GM23248 (cell line): ENCODE data around the gene HSPA12A. TPM values are rescaled to one million over a fixed set of nuclear protein-coding genes. Genes with fewer than 3 reads are reported as not detected.

ENCODE experiments used
- DNase-seq: peaks from one replicate; pipeline ENCODE4 v3.0.0-alpha.2; 2015
- H2AFZ ChIP-seq: fragments of 200-600 bp; sonication (generic); 2 replicates; pipeline ENCODE4 v1.6.1; 2016; ENCODE audit warnings: antibody characterized with exemption
- H3F3A ChIP-seq: fragments of 200-600 bp; sonication (generic); 2 replicates; pipeline ENCODE4 v1.6.1; 2016; ENCODE audit warnings: mild to moderate bottlenecking, antibody characterized with exemption, mixed run types; ENCODE audit not compliant: insufficient read depth
- H3K27ac ChIP-seq: fragments of 200-600 bp; sonication (generic); 2 replicates; pipeline ENCODE4 v1.5.1; 2016; ENCODE audit warnings: mild to moderate bottlenecking
- H3K27me3 ChIP-seq: fragments of 200-600 bp; sonication (generic); replicated peaks from 2 replicates; pipeline ENCODE4 v1.6.1; 2016; ENCODE audit warnings: mild to moderate bottlenecking; ENCODE audit not compliant: insufficient read depth
- H3K36me3 ChIP-seq: fragments of 200-600 bp; sonication (generic); 2 replicates; pipeline ENCODE4 v1.6.1; 2016; ENCODE audit warnings: low read depth, mild to moderate bottlenecking
- H3K4me1 ChIP-seq: fragments of 200-600 bp; sonication (generic); 2 replicates; pipeline ENCODE4 v1.6.1; 2016; ENCODE audit warnings: mild to moderate bottlenecking; ENCODE audit not compliant: insufficient read depth
- H3K4me2 ChIP-seq: fragments of 200-600 bp; sonication (generic); one replicate; pipeline ENCODE4 v1.6.1; 2016; ENCODE audit warnings: mild to moderate bottlenecking; ENCODE audit not compliant: unreplicated experiment
- H3K4me3 ChIP-seq: fragments of 200-600 bp; sonication (generic); 2 replicates; pipeline ENCODE4 v1.5.1; 2016; ENCODE audit warnings: mild to moderate bottlenecking
- H3K79me2 ChIP-seq: fragments of 200-600 bp; sonication (generic); 2 replicates; pipeline ENCODE4 v1.6.1; 2016; ENCODE audit warnings: mild to moderate bottlenecking; ENCODE audit not compliant: insufficient read depth
- H3K9ac ChIP-seq: fragments of 200-600 bp; sonication (generic); 2 replicates; pipeline ENCODE4 v1.6.1; 2016; ENCODE audit warnings: mild to moderate bottlenecking
- H3K9me2 ChIP-seq: fragments of 200-600 bp; sonication (generic); 2 replicates; pipeline ENCODE4 v1.6.1; 2016; ENCODE audit warnings: mixed run types, mild to moderate bottlenecking, moderate library complexity; ENCODE audit not compliant: insufficient read depth
- H3K9me3 ChIP-seq: fragments of 200-600 bp; sonication (generic); one replicate; pipeline ENCODE4 v1.6.1; 2017; ENCODE audit warnings: low read depth
- H4K20me1 ChIP-seq: fragments of 200-600 bp; sonication (generic); 2 replicates; pipeline ENCODE4 v1.6.0; 2016; ENCODE audit not compliant: insufficient read depth
- EZH2 ChIP-seq: fragments of 200-600 bp; sonication (generic); IDR thresholded peaks from 2 replicates; pipeline ENCODE4 v1.6.1; 2018; ENCODE audit warnings: antibody characterized with exemption, mild to moderate bottlenecking; ENCODE audit not compliant: insufficient read depth, poor library complexity, severe bottlenecking
- EZH2phosphoT487 ChIP-seq: fragments of 200-600 bp; sonication (generic); IDR thresholded peaks from 2 replicates; pipeline ENCODE4 v1.6.1; 2018; ENCODE audit warnings: antibody characterized with exemption, moderate library complexity, mild to moderate bottlenecking, low read depth; ENCODE audit not compliant: insufficient read depth
- WGBS, 2 experiments: methylation state at CpG; one replicate each; pipeline ENCODE4 v1.1.6; 2015 to 2017; ENCODE audit warnings: low lambda C conversion rate in 2 of 2, low coverage in 1 of 2; ENCODE audit errors: missing lambda C conversion rate in 2 of 2; 5-methylcytosine and 5-hydroxymethylcytosine counted together
- in situ Hi-C: fragments of 300-500 bp; cut with MboI; formaldehyde crosslinking; loops from 2 replicates; pipeline ENCODE4 v1.15.0; 2020
- polyA plus RNA-seq: library from polyadenylated mRNA; unstranded; fragments of >200 nt; fragmentation: Nextera tagmentation; extraction: Ambion mirVana; gene quantifications from 2 replicates; pipeline ENCODE4 v1.2.1, GENCODE V29; 2016
- total RNA-seq: library from RNA; depleted of rRNA; stranded (reverse); fragments of >200 nt; shearing (Covaris generic); gene quantifications from 2 replicates; pipeline ENCODE4 v1.2.3, GENCODE V29; 2014

The HSPA12A gene
- total and polyA plus RNA-seq, 2 experiments from 2014 or later = 4.8 to 5.6 TPM

DNA sequence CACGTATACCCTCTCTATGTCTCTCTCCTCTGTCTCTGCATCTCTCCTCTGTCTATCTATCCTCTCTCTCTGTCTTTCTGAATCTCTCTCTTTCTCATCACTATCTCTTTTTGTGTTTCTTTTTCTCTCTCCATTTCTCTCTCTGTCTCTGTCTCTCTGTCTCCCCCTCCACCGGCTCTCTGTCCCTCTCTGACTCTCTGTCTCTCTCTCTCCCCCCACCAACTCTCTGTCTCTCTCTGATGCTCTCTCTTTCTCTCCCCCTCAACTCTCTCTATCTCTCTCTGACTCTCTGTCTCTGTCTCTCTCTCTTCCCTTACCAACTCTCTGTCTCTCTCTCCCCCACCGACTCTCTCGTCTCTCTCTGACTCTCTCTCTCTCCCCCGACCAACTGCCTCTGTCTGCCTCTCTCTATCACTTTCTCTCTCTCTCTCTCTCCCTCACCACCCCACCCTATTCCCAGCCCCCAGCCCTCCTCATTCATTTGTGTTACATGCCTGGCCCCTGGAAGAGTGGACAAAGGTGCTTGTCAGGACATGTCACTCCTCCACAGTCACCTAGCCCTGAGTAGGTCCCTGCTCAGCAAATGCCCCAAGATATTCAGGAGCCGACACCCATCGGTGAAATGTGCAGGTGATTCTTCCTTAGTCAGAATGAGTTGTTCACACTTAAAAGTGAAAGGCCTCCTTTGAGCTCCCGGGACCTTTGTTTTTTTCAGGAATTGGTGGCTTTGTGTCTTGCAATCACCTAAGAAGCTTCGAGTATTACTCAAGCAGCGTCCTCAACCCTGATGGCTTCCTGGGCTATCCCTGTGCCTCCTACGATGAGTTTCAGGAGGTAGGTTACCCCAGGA is 108.0 kb downstream of the HSPA12A start:
- no peaks in the 10 kb centered on the region for H3K36me3 ChIP-seq
- H3K9me3 ChIP-seq = no peaks in the 10 kb centered on the region
- no peak overlapping the region for H3K9ac ChIP-seq
- no peak for DNase-seq
- no peak overlapping the region for H3K27ac ChIP-seq
- H4K20me1 ChIP-seq = no peaks in the 10 kb centered on the region
- H3F3A ChIP-seq = no peaks in the 10 kb centered on the region
- H3K4me2 ChIP-seq = no peak overlapping the region
- H3K79me2 ChIP-seq = no peaks in the 10 kb centered on the region
- TF ChIP-seq EZH2phosphoT487 (no peak), EZH2 (no peak)
- no peak overlapping the region for H3K4me3 ChIP-seq
- WGBS, 2 experiments = 60% methylated on average over 9 to 11 of the region's 11 CpGs
- H2AFZ ChIP-seq = no peak overlapping the region
- no peaks in the 10 kb centered on the region; the same call in 1 of the 2 replicates for H3K27me3 ChIP-seq
- H3K4me1 ChIP-seq = no peaks in the 10 kb centered on the region
- in situ Hi-C loops = no loop called here
- H3K9me2 ChIP-seq = no peaks in the 10 kb centered on the region

DNA sequence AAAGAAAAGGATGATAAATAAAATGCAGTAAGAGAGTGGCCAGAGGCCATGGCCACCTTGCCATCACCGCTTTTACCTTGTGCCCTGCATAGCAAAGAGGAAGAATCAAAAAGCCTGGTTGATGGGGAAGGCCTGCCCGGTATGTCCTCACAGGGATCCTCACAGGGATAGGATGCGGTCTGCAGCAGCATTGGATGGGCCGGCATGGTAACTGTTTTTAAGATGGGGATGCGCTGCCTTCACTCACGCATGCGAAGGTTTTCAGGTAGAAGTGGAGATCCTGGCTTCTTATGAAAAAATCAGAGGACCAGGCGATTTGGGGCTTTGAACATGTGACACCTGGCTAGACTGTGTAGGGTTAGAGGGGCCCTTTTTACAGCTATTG is 109.2 kb downstream of the HSPA12A start:
- peaks cover 6% of the 10 kb centered on the region; the same call in 1 of the 2 replicates for H3K27me3 ChIP-seq
- no peaks in the 10 kb centered on the region for H3K79me2 ChIP-seq
- WGBS, 2 experiments = 73 to 82% methylated on average over 8 of the region's 8 CpGs
- H3K4me3 ChIP-seq = no peak overlapping the region
- H4K20me1 ChIP-seq = no peaks in the 10 kb centered on the region
- no peaks in the 10 kb centered on the region for H3K4me1 ChIP-seq
- no peaks in the 10 kb centered on the region for H3F3A ChIP-seq
- in situ Hi-C loops = no loop called here
- H3K27ac ChIP-seq = no peak overlapping the region
- H2AFZ ChIP-seq = no peak overlapping the region
- no peaks in the 10 kb centered on the region for H3K9me3 ChIP-seq
- DNase-seq = no peak
- H3K4me2 ChIP-seq = no peak overlapping the region
- no peaks in the 10 kb centered on the region for H3K36me3 ChIP-seq
- no peak for TF ChIP-seq EZH2phosphoT487
- TF ChIP-seq EZH2 = no peak
- H3K9ac ChIP-seq = no peak overlapping the region
- no peaks in the 10 kb centered on the region for H3K9me2 ChIP-seq

DNA sequence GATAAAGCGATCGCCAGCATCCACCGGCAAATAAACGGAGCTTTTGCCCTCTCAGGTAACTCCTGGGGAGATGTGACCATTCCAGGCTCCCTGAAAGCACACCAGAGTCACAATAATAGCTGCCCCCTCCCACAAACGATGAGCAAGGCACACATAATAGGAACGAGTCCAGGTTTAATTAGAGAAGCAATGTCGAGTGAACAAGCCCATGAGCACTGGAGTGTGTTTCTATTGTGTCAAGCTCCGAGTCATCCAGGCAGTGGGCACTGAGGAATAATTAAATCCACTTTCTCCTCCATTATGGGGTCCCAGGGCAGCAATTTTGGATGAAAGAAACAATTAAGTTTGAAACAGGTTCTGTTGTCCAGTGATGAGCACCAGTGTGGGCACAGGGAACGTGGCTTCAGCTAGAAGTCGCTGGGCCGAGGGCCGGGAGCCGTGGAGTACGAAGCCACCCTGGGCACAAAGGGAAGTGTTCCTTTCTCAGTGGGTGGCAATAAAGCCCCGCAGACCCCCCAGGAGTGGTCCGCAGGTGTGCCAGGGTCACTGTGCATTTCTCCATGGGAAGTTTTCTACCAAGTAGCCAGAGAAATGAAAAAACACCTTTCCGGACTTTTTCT is 109.7 kb downstream of the HSPA12A start:
- DNase-seq = no peak
- Histone ChIP-seq H4K20me1 (no peaks in the 10 kb centered on the region), H2AFZ (no peak overlapping the region), H3K9me2 (no peaks in the 10 kb centered on the region), H3K4me3 (no peak overlapping the region), H3K4me1 (no peaks in the 10 kb centered on the region), H3F3A (no peaks in the 10 kb centered on the region), H3K9me3 (no peaks in the 10 kb centered on the region), H3K4me2 (no peak overlapping the region), H3K79me2 (no peaks in the 10 kb centered on the region), H3K27me3 (peaks cover 6% of the 10 kb centered on the region; the same call in 1 of the 2 replicates), H3K36me3 (no peaks in the 10 kb centered on the region), H3K9ac (no peak overlapping the region), H3K27ac (no peak overlapping the region)
- in situ Hi-C loops = no loop called here
- 63 to 71% methylated on average over 17 of the region's 17 CpGs for WGBS, 2 experiments
- TF ChIP-seq EZH2phosphoT487 = no peak
- no peak for TF ChIP-seq EZH2

DNA sequence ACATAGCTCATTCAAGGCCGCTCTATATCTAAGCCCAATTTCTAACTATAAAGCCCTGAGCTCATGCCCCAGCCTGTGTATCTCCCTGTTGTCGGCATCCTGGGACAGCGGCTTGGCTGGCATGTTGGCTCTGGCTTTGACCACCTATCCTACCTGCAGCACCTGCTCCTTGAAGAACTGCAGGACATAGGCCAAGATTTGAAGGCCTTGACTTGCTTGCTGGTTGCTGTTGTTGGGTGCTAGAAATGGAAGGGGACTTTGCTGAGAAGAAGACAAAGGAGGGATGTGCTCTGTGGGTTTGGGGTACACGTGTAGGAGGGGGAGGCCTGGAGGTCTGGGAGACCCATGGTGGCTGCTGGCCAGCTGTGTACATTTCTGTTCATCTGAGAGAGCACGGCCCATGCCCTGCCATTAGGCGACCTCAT is 110.5 kb downstream of the HSPA12A start:
- Histone ChIP-seq H3K4me2 (no peak overlapping the region), H3K9me2 (no peaks in the 10 kb centered on the region), H3K79me2 (no peaks in the 10 kb centered on the region), H3F3A (no peaks in the 10 kb centered on the region), H3K4me1 (no peaks in the 10 kb centered on the region), H4K20me1 (no peaks in the 10 kb centered on the region), H3K27ac (no peak overlapping the region), H3K9me3 (no peaks in the 10 kb centered on the region), H3K9ac (no peak overlapping the region), H3K4me3 (no peak overlapping the region), H3K36me3 (no peaks in the 10 kb centered on the region), H2AFZ (no peak overlapping the region), H3K27me3 (peaks cover 10% of the 10 kb centered on the region; the same call in 1 of the 2 replicates)
- in situ Hi-C loops = no loop called here
- DNase-seq = no peak
- TF ChIP-seq EZH2phosphoT487 = no peak
- TF ChIP-seq EZH2 = no peak
- 48 to 58% methylated on average over 6 of the region's 6 CpGs for WGBS, 2 experiments
